Activated CD8-positive, alpha-beta memory T cell treated with anti-CD3 and anti-CD28 coated beads, Interleukin-2, amount 50 U/mL, for 4 hours (primary cell): Measurements from ENCODE around the gene KDM2B.
"Not testable (repeated sequence)": the region's sequence is repeated elsewhere in the genome, so short reads cannot be mapped to it uniquely, and the experiment has no call there.

Experiments
- DNase-seq: peaks from one replicate; pipeline ENCODE4 v3.0.0-alpha.2; 2020

The KDM2B gene

DNA sequence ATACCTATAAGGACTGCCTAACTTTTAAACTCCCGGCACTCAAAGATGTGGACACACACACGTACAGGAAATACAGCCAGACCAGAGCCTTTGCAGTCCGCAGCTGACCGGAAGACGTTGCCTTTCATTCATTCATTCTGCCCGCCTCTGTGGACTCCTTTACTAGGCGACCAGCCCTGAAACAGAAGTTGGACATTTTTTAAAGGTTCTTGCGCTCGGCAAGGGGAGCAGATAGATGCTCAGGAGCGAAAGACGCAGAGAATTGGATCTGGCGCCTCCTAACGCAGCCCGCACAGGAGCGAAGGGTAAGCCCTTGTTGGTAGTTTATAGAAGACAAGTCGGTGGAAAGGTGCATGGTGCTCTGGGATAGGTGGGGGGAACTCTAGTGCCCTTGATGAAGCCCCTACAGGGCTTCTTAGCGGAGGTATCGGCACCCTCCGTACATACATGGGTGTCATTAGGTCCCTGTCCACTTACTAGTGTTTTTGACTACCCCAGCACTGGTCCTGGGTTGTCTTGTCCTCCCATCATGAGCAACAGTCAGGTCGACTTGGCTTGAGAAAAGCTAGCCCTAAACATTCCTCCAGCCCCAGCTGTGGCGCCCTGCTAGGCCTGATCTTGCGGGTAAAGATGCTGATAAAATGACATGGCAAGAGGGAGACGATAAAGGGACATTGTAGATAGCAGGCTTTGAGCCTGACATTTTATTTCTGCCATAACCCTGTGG, at the start of gene KDM2B:
Gene KDM2B, minus strand, starts transcription at position 65 of the 727 bp plus-strand sequence. CDS start 112 bp downstream, outside the sequence.
- no peak for DNase-seq

DNA sequence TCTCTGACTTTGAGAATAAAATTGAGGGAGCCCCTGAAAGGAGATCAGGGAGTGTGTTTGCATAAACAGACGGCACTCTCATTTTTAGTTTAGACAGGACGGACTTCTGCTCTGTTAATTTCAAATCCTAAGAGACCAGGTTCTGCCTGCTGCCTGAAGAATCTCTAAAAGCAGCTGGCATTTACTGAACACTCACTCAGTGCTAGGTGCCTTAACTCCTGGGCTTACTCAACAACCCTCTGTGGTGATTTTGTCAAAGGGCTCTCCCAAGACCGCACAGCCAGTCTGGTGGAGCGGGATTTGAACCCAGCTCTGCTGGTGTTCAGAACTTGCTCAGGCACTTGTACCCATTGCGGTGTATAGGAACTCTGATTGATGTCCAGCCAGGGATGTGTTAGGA, 47.7 kb upstream of the KDM2B start:
- DNase-seq, result no peak

DNA sequence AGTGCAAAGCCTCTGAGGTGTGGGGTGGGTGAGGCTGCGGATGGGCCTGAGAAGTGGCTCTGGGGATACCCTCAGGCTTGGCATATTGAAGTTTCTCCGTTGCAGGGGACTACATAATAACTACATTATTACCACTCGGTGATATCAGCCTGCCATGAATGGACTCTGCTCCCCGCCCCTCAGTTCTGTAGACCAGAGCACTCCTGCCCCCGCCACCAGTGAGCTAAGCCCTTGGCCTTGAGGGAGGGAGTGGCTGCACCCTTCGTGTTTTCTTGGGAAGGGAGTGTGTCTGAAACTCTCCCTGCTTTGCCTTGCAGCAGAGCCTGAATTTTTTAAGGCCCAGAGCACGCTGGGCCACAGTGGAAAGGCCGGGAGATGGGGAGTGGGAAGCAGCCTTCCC, 47.2 kb upstream of the KDM2B start:
- DNase-seq, result peak; percentile 29

DNA sequence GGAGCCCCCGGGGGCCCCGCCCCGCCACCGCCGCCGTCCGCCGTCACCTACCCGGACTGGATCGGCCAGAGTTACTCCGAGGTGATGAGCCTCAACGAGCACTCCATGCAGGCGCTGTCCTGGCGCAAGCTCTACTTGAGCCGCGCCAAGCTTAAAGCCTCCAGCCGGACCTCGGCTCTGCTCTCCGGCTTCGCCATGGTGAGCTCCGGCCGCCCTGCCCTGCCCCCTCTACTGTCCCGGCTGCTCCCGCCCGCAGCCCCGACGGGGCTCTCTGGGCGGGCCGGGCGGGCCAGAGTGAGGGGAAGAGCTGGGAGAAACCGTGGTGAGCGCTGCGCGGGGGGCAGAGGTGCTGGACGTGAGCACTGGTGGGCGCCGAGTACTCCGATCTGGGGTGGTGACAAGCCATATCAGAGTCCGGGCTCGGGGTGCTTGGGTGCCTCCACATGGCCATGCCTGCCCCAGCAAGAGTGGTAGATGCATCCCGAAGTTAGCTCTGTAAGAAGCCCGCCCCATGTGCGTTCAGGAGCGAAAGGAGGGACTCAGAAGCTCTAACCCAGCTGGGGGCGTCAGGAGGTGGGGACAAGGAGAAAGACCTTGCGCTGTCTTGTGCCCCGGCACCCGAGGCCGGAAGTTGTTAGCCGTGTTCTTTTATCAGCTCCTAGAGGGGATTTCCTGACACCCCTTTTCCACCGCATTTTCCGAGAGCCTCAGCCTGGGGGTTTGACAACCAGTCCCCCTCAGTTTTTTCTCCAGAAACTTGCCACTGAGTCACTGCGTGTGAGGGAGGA, 46.2 kb upstream of the KDM2B start:
- DNase-seq, result peak; percentile 89

DNA sequence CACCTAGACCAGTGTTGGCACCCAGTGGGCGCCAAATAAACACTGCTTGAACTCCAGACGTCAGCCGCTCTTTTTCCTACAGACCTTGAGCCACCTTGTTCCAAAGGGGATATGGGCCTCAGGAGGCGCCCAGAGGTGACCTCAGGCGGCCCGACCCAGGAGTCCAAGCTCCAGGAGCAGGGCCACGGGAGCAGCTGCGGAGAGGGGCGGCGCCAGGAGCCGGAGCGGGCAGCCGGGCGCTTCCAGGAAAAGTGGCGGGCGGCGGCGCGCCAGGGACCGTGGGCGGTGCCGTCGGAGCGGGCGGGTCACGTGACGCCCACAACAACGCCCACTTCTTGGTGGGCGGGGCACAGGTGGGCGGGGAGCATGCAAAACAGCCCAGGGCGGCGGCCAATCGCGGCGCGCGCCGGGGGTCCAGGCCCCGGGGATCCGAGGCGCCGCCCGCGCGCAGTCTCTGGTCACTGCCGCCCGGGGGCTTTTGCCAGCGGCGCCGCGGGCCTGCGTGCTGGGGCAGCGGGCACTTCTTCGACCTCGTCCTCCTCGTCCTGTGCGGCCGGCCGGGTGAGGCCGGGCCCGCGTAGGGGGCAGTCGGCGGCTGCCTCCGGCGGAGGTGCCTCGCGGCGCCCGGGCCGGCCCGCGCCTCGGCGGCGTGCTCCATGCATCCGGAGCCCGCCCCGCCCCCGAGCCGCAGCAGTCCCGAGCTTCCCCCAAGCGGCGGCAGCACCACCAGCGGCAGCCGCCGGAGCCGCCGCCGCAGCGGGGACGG, 45.4 kb upstream of the KDM2B start, which contains the start of gene ORAI1:
Gene ORAI1, plus strand, starts transcription at position 444 of the 766 bp plus-strand sequence.
- peak; percentile 99 for DNase-seq

DNA sequence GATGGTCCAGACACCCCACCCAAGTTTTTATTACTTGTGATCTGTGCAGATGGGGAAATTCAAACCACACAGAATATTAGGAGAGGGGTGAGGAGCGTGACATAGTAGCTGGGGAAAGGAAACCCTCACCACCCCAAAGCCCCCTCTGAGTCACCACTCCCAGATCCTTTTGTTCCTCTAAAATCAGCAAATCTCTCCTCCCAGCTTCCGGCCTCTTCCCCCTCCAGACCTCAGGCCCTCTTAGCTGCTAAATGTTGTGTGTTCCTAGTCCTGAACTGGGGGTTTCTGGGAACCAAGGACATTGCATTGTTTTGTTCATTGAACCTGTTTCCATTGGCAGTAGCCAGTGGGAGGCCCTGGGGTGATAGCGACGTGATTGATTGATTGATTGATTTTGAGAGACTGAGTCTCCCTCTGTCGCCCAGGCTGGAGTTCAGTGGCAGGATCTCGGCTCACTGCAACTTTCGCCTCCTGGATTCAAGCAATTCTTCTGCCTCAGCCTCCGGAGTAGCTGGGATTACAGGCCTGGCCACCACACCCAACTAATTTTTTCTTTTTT, 39.6 kb upstream of the KDM2B start:
- DNase-seq, result no peak

DNA sequence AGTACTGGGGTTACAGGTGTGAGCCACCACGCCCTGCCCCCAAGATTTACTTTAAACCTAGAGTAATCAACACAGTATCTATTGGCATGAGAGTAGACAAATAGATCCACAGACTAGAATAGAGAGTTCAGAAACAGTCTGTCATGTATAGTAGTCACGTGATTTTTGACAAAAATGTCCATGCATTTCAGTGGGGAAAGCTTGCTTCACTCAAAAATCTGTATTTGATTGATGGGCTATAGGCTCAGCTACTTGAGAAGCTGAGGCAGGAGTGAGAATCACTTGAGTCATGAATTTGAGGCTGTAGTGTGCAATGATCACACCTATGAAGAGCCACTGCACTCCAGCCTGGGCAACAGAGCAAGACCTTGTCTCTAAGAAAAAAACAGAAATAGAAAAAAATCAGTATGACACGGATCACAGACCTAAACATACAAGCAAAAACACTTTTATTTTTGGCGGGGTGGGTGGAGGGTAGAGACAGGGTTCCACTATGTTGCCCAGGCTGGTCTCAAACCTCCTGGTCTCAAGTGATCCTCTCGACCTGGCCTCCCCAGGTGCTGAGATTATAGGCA, 37.9 kb upstream of the KDM2B start:
- no peak for DNase-seq

DNA sequence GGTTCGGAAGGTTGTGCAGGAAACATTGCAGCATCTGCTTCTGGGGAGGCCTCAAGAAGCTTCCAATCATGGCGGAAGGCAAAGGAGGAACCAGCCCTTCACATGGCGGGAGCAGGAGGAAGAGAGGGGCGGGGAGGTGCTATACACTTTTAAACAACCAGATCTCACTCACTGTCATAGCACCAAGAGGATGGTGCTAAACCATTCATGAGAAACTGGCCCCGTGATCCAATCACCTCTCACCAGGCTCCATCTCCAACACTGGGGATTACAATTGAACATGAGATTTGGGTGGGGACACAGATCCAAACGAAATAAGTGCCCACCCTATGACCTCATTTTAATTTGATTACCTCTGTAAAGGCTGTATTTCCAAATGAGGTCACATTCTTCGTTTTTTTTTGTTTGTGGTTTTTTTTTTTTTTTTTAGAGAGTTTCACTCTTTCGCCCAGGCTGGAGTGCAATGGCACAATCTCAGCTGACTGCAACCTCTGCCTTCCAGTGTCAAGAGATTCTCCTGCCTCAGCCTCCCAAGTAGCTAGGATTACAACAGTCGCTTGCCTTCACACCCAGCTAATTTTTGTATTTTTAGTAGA, 34.1 kb upstream of the KDM2B start:
- no peak for DNase-seq

DNA sequence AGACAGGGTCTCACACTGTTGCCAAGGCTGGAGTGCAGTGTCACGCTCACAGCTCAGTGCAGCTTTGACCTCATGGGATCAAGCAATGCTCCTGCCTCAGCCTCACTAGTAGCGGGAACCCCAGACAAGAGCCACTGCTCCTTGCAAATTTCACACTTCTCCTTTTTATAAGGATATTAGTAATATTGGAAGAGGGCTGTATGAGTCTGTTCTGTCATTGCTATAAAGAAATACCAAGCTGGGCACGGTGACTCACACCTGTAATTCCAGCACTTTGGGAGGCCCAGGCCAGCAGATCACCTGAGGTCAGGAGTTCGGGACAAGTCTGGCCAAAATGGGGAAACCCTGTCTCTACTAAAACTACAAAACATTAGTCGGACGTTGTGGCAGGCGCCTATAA, 32.6 kb upstream of the KDM2B start:
- no peak for DNase-seq

DNA sequence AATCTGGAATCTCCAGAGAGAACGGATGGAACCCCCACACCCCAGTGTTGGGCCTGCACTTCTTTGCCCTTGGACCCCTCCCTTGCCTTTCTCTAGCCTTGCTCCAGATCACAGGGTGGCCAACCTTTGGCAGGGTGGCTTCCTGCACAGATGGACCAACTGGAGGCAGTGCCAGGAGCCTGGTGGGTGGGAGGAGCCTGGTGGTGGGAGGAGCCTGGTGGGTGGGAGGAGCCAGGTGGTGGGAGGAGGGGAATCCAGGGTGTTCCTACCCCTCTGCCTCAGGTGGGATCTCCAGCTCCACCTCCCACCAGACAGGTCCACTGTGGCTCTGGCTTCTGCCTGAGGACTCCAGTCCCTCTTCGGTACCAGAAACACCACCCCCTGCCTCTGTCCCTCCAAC, 30.5 kb upstream of the KDM2B start:
- no peak for DNase-seq

DNA sequence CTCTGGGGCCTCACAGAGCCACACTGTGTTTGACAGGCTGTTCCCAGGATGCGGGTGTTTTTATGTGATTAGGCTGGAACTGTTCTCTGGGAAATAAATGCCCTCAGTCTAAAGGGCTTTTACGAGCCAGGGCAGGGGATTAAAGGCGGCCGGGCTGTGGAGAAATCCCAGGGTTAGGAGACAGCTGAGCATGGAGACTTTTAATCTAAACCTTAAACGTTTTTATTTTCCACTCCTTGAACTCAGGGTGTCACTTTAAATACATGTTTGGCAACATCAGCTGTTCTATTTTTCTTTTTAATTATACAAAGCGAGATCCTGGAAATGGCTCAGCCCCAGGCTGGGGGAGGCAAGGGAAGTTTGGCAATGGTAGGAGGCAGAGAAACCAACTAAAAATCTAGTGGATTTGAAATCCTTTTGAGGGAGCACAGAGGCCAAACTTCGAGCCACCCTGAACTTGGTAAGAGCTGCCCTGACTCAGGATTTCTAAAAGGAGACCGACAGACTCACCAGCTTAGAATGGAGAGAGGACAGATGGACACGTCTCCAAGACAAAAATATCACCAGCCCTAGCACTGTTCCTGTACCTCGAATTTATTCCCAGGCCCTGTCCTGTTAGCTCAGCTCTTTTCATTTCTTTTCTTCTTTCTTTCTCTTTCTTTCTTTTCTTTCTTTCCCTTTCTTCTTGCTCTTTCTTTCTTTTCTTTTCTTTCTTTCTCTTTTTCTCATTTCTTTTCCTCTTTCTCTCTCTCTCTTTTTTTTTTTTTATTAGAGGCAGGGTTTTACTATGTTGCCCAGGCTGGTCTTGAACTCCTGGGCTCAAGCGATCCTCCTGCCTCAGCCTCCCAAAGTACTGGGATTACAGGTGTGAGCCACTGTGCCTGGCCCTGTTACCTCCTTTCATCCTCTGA, 29.7 kb upstream of the KDM2B start:
- no peak for DNase-seq

DNA sequence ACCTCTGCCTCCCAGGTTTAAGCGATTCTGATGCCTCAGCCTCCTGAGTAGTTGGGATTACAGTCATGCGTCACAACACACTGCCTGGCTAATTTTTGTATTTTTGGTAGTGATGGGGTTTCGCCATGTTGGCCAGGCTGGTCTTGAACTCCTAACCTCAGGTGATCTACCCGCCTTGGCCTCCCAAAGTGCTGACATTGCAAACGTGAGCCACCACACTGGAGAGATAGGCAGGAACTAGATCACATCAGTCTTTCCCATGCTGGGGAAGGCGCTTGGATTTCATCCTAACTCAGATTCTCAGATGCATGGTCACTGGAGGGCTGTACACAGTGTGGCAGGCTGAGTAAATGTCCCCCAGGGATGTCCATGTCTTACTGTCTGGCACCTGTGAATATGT, 27.5 kb upstream of the KDM2B start:
- DNase-seq, result no peak

DNA sequence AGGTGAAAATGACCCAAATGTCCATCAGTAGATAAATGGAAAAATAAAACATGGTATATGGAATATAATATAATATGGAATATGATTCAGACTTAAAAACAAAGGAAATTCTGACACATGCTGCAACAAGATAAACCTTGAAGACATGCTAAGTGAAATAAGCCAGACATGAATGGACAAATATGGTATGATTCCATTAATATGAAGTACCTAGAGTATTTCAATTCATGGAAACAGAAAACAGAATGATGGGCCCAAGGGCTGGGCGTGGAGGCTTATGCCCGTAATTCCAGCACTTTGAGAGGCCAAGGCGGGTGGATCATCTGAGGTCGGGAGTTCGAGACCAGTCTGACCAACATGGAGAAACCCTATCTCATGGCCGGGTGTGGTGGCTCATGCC, 22.8 kb upstream of the KDM2B start:
- DNase-seq, result no peak

DNA sequence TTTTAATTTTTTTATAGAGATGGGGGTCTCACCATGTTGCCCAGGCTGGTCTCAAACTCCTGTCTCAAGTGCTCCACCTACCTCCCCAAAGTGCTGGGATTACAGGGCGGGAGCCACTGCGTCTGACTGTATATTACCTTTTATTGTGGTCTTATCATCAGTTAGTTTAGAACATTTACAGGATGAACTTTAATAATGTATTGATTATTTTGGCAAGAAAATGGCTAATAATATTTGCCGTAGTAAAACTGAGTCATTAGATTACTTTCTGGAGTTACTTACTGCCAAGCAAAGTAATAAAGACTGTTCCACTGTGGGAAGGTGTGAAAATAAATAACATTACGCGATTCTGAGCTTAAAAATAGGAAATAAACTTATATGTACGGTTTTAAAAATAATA, 21.9 kb upstream of the KDM2B start:
- no peak for DNase-seq

DNA sequence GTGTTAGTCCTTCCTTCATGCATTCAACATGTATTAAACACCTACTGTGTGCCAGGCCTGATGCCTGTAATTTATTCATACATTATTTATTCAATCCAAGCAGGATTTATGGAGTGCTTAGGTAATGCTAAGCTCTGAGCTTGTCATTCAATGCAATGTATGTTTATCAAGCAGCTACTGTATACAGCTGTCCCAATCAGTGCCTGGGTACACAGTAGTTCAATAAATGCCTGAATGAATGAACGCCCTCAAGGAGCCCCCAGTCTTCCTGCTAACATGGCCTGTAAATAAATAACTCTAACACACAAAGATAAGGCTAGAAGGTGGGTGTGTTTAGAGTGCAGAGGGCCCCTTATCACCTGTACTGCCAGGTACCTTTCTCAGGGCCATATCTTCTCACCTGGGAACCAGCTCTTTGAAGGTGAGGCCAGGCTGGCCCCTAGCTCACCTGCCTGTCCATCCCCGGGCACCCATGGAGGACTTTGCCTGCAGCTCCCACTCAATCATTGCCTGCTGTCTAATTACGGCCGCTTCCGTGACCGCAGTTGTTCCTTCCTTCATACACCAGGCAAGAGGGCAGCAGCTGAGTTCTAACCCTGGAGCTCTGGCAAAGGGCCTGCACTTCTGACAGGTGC, 20.0 kb upstream of the KDM2B start:
- DNase-seq, result no peak

DNA sequence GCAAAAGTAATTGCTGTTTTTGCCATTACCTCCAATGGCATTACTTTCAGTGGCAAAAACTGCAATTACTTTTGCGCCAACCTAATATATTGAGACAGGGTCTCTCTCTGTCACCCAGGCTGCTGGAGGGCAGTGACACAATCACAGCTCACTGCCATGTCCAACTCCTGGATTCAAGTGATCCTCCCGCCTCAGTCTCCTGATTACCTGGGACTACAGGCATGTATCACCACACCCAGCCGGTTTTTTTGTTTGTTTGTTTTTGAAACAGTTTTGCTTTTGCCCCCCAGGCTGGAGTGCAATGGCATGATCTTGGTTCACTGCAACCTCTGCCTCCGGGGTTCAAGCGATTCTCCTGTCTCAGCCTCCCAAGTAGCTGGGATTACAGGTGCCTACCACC, 15.7 kb upstream of the KDM2B start:
- DNase-seq, result no peak

DNA sequence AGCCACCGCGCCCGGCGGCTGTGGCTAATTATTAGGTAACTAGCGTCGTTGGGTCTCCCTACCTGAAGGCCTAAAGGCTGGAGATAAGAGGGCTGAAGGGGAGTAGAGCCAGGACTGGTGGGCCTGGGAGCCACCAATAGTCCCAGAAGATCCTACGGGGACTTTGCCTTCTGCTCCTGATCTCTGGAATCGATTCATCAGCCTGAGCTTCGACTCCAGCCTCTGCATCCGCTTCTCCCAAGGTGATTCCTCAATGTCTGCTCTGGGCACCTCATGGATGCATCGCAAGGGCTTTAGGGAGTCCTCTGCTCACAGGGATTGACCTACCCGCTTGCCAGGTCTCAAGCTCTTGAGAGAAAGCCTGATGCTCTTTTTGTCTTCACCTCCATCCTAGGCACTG, 14.7 kb upstream of the KDM2B start:
- no peak for DNase-seq

DNA sequence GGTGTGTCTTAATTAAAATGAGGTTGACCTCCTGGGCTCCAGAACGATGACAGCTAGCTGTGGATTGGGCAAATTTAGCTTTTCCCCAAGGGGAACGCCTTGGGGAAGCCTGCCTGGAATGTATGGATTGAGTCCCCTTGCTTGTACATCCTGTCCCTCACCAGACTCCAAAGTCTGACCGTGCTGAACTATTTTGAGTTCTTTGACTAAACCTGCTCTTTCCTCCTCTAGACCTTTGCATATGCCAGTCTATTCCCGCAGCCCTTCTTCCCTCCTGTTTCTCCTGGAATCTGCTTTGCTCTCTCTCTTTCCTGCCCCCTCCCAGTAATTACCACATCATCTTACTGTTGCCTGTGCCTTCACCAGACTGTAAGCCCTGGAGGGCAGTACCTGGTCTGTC, 11.5 kb upstream of the KDM2B start:
- no peak for DNase-seq

DNA sequence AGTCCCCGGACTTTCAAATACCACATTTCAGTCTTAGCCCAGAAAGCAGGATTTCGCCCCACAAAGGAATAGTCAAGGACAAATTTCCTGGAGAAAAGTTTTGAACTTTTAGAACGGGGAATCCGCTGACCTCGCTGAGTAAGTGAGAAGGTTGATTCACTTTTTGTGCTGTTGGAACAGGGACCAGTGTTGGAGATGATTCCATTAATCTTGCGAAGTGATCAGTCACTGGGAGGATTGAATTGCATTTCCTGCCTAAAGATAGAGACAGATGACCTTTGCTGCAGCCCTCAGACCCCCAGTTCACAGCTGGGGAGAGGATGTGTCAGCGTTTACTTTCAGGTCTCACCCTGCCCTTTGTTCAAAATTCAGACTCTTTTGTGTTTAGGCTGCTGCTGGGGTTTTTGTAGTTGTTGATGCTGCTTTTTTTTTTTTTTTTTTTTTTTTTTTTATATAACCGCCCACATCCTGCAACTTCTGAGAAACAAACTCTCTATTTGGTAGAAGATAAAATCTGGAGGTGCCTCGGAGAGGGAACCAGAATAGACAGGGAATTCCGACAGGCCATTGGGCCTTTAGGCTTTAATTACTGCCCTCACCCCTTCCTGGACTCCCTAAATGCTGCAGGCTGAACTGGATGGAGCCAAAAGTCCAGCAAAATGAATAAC, 9.8 kb upstream of the KDM2B start:
- DNase-seq, result peak; percentile 68

DNA sequence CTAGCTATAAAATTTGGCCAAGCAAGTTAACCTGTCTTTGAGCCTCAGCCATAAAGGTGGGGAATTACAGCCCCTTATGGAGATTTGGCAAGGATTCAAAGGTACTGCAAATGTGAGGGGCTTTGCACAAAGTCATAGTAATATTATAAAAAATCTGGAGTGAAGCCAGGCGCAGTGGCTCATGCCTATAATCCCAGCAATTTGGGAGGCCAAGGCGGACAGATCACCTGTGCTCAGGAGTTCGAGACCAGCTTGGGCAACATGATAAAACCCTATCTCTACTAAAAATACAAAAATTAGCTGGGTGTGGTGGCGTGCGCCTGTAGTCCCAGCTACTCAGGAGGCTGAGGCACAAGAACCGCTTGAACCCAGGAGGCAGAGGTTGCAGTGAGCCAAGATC, 4.1 kb upstream of the KDM2B start:
- not testable (repeated sequence) for DNase-seq
